HG03066 (cell line): Measurements from ENCODE around the gene PFKFB4.

Experiments
- ATAC-seq: cut with Tn5 transposase; IDR thresholded peaks from one replicate; pipeline ENCODE4 v1.9.1; 2021; ENCODE audit warnings: low read depth; ENCODE audit not compliant: unreplicated experiment

Gene PFKFB4

GRCh38 chr3:48585411-48585810, 28.8 kb upstream of the PFKFB4 start:
- ATAC-seq = no peak

- ATAC-seq = no peak
These were observed 28.2 kb upstream of the PFKFB4 start for GRCh38 chr3:48584836-48585235.

DNA sequence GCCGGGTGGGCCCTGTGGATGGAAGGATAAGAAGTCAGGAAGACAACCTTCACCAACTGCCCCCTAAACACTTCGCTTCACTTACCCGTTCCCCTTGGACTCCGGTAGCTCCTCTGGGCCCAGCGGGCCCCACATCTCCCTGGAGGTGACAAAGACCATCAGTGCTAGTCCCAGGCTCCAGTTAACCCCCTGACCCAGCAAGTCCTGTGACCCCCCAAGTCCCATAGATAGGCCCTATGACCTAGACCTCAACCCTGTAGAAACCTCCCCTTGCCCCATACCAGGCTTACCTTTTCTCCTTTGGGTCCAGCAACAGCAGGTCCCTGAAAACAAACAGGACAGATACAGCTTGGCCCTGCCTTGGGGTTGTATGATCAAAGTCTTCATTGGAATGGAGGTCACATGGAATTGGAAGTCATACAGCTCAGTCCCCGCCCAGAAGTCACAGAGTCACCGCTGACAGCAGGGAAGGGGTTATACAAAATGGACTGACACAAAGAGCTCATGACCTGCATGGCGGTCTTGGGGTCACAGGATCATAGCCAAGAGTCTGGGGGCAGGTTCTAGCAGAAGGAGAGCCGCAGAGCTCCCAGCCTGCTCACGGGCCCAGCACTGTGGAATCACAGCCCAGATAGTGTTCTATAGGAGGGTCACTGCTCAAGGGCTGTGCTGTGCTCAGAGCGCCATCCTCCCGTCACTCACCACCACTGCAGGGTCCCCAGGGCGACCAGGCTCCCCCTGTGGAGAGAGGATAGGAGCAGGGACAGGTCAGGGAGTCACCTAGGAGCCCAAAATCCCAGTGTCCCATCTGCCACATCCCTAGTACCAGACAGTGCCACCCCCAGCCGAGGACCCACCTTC, 25.2 kb upstream of the PFKFB4 start:
- ATAC-seq = no peak

DNA sequence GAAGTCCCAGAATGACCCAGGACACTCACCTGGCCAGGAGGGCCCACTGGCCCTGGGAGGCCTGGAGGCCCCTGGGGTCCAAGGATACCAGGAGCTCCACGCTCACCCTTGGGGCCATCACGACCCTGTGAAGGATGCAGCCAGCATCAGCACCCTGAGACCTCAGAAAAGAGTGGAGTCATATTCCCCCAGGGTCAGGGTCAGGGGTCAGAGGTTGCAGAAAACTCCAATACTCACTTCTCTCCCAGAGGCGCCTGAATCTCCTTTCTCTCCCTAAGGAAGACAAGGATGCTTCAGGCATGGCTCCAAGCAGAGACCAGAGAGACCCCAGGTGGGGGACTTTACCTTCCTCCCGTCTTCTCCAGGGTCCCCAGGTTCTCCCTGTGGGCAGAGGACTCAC, 20.0 kb upstream of the PFKFB4 start:
- ATAC-seq = no peak

GRCh38 chr3:48575366-48575765, 18.8 kb upstream of the PFKFB4 start:
- no peak for ATAC-seq

- no peak for ATAC-seq
These were observed 17.5 kb upstream of the PFKFB4 start for GRCh38 chr3:48573973-48574585.

GRCh38 chr3:48572517-48572916, 15.9 kb upstream of the PFKFB4 start:
- no peak for ATAC-seq

DNA sequence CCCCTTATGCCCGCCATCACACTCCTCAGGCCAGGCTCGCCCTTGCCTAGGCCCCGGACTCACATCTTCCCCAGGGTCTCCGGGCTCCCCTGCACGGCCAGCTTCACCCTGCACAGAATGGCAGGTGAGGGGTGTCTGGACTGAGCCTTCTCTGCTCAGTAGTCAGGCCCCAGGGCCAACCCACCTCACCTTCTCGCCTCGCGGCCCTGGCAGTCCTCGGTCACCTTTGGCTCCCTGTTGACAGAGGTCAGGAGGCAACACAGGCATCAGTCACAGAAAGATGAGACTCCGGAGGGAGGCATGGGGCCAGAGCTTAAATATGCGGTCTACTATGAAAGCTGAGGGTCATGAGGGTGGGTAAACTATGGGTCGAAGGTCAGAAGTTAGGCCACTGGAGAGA, 15.3 kb upstream of the PFKFB4 start:
- ATAC-seq = no peak

- ATAC-seq = no peak
These were observed 13.3 kb upstream of the PFKFB4 start for GRCh38 chr3:48569808-48570450.

GRCh38 chr3:48569400-48569799, 12.8 kb upstream of the PFKFB4 start:
- ATAC-seq = no peak

DNA sequence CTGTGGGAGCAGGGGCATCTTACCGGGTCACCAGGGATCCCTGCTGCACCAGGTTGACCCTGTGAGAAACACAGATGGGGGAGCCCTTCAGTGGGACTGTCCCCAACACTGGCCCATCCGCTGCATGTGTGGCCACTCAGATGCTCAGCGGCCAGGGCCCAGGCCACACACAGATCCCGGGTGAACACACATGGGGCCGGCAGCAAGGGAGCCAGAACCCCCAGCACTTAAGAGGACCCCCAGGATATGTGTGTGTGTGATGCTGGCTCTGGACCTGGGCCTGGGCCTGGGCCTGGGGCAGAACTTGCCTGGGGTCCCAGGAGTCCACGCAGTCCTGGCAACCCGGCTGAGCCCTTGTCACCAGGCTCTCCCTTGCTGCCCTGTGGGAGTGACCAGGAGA, 11.9 kb upstream of the PFKFB4 start:
- ATAC-seq = no peak

GRCh38 chr3:48567500-48567899, 10.9 kb upstream of the PFKFB4 start:
- no peak for ATAC-seq

DNA sequence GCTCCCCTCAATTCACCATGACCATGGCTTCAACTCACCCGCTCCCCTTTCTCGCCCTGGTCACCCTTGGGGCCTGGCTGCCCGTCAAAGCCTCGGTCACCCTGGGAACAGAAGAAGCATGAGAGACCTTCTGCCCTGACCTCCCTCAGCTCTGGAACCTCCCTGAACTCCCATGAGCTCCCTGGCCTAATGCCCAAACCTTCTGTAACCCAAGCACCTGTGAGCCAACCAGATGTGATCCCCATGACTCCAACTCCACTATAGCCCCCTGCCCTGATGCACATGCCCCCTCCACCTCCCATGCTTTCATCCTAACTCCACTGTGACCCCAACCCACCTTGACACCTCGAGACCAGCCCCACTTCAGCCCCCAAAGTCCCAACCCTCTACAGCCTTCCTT, 10.5 kb upstream of the PFKFB4 start:
- ATAC-seq = no peak

GRCh38 chr3:48566401-48566760, 9.8 kb upstream of the PFKFB4 start:
- no peak for ATAC-seq

DNA sequence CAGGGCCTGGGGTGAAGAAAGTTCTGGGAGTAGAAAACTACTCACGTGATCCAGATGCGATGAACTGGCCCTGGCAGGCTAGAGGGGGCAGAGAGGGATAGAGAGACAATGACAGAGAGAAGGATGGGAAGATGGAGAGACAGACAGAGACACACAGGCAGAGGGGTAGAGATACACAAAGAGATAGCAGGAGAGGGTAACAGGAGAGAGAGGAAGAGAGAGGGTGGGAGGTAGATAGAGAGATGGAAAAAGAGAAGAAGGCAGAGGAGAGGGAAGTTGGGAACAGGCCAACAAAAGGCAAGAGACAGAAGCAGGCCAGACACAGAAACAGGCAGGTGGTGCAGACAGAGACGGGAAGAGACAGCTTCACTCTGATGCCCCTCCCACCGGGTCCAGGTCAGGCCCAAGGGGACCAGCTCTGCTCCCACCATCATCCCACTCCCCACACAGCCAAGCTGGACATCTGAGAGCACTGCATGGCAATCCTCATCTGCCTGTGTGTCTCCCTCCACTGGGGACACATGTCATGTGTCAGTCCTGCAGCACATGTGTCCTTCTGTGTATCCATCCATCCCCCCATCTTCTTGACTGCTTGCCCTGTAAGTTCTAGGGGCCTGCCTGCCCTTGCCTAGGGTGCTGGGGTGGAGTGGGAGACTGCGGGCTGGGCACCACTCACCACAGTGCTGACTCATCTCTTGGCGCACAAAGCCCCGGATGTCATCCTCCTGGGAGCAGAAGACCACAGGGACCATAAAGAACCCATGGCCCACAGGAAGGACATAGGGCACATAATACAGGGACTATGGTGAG, 9.2 kb upstream of the PFKFB4 start:
- ATAC-seq = no peak

DNA sequence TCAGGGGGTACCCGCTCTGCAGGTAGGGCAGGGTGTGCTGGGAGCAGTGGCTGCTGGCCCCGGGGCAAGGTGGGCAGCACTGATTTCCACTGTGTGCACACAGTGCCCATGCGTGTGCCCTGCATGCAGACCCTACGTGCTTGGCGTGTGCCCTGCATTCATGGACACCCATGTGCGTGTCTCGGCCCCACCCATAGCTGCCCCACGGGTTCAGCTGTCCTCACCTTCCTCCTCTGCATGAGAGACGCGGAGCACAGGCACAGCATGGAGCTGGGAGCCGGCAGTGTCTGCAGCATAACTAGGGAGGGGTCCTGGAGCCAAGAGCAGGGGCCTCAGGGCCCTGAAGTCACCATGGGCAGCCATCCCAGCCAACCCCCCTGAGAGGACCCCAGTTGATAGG, 8.6 kb upstream of the PFKFB4 start:
- no peak for ATAC-seq

DNA sequence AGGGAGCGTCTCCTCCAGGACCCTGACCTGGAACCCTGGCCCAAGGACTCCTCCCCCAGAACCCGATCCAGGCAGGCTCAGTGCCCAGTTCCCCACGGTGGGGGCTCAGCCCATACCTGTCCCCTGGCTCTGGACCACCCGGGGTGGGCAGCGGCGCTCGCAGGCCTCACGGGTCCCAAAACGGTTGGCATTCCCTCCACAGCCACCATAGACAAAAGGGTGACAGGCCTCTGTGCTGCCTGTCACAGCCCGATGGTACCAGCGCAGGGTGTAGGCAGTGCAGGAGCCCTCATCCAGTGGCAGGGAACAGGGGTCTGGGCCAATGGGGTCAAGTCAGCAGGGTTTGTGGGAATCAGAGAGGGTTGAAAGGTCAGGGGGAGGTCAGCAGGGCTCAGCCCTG, 8.1 kb upstream of the PFKFB4 start:
- no peak for ATAC-seq

- ATAC-seq = no peak
These were observed 7.4 kb upstream of the PFKFB4 start for GRCh38 chr3:48564022-48564421.

GRCh38 chr3:48563382-48563918, 6.8 kb upstream of the PFKFB4 start, which contains the start of gene UCN2:
Gene UCN2, minus strand, starts transcription at chr3:48563781. Its CDS starts 657 bp downstream, at chr3:48563124.
- ATAC-seq = no peak

DNA sequence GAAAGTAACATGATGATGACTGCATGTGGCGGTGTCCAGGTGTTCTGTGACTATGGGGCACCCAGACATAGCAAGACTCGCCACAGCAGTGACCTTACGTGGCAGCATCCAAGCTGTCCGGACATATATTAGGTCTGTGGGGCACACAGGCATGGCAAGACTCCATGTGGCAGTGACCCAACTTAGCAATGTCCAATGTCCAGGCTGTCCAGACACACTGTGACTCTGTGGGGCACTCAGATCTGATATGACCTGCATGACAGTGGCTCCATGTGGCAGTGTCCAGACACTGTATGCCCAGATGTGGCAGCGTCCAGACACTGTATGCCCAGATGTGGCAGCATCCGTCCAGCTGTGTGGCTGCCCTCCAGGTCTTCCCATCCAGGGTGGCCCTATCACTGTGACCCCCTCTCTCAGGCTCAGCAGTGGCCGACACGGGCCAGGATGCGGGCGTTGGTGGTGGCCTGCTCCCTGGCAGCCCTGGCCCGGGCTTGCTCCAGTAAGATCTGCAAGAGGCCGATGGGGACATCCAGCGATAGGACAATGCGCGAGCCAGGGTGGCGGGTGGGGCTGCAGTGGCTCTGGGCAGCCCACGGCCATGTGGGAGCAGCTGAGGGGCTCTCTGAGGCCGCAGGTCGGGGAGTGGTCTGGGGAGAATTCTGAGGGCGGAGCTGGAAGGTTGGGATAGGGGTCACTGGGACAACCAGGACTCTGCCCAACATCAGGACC, 5.9 kb upstream of the PFKFB4 start:
- no peak for ATAC-seq
